Sigmoid colon (tissue), 7 donors: ENCODE measurements around the gene SCG2. TPM values are rescaled to one million over a fixed set of nuclear protein-coding genes. Genes with fewer than 3 reads are reported as not detected.

ENCODE experiments used
- DNase-seq: peaks from one replicate; pipeline ENCODE4 v3.0.0-alpha.2; 2019
- H3K27ac ChIP-seq, 4 donors: fragments of 200-600 bp; sonication (generic); one replicate each; pipeline ENCODE4 v1.5.1; 2016 to 2019; ENCODE audit warnings: mild to moderate bottlenecking in 1 of 4
- H3K27me3 ChIP-seq, 3 donors: fragments of 200-600 bp; sonication (generic); one replicate each; pipeline ENCODE4 v1.5.1; 2019; ENCODE audit warnings: mild to moderate bottlenecking in 1 of 3
- H3K36me3 ChIP-seq, 4 donors: fragments of 200-600 bp; sonication (generic); one replicate each; pipeline ENCODE4 v1.5.1; 2016 to 2019
- H3K4me1 ChIP-seq, 4 donors: fragments of 200-600 bp; sonication (generic); one replicate each; pipeline ENCODE4 v1.5.1; 2017 to 2019
- H3K4me3 ChIP-seq, 4 donors: fragments of 200-600 bp; sonication (generic); one replicate each; pipeline ENCODE4 v1.5.1; 2017 to 2019; ENCODE audit warnings: mild to moderate bottlenecking in 2 of 4, moderate library complexity in 1 of 4
- H3K9me3 ChIP-seq, 4 donors: fragments of 200-600 bp in 3 of 4; sonication (generic) in 3 of 4; one replicate each; pipeline versions ENCODE4 v1.5.1 to v1.6.1; 2013 to 2019
- EP300 ChIP-seq, 4 donors: sonication (generic); formaldehyde crosslinking; IDR thresholded peaks; one replicate each; pipeline ENCODE4 v1.6.1; 2017; ENCODE audit warnings: antibody characterized with exemption in 4 of 4
- POLR2A ChIP-seq, 2 donors: fragments of 450-650 bp; IDR thresholded peaks; one replicate each; pipeline ENCODE4 v1.6.1; 2016; ENCODE audit warnings: antibody characterized with exemption in 2 of 2, mild to moderate bottlenecking in 2 of 2, moderate library complexity in 2 of 2
- POLR2AphosphoS5 ChIP-seq, 4 donors: sonication (generic); formaldehyde crosslinking; IDR thresholded peaks; one replicate each; pipeline ENCODE4 v1.6.1; 2017; ENCODE audit warnings: antibody characterized with exemption in 4 of 4
- WGBS, 2 donors: extraction: QIAGEN DNeasy Blood & Tissue Kit; methylation state at CpG; one replicate each; pipeline ENCODE4 v1.1.7; 2013; 5-methylcytosine and 5-hydroxymethylcytosine counted together
- intact Hi-C: fragments of 100-400 bp; cut with DNase I; formaldehyde crosslinking; loops from one replicate; pipeline ENCODE4 v1.15.1; 2023
- polyA plus RNA-seq, 3 donors: library from polyadenylated mRNA; stranded (reverse); fragments of 200-250 nt; gene quantifications; one replicate each; pipeline ENCODE4 v1.2.3, GENCODE V29; 2013
- total RNA-seq, 4 donors: library from RNA; depleted of rRNA; stranded (reverse); fragments of >200 nt; gene quantifications; one replicate each; pipeline ENCODE4 v1.1.0, GENCODE V29; 2016
- TF ChIP-seq, protein P1 (sequence below), 4 experiments: fragments of 450-650 bp in 3 of 4; fragments of 200-600 bp in 1 of 4; IDR thresholded peaks; one replicate each; pipeline ENCODE4 v1.5.1; 2016 to 2019; ENCODE audit warnings: antibody characterized with exemption in 4 of 4, mild to moderate bottlenecking in 3 of 4, moderate library complexity in 2 of 4
- donor health status: healthy with polysubstance abuse.
- donor health status: Bipolar disorder and iron deficiency.
- donor health status: healthy.

Gene SCG2
- total and polyA plus RNA-seq, 7 donors, result 1.8 to 16.8 (median 9.7) TPM; not detected in 1

DNA sequence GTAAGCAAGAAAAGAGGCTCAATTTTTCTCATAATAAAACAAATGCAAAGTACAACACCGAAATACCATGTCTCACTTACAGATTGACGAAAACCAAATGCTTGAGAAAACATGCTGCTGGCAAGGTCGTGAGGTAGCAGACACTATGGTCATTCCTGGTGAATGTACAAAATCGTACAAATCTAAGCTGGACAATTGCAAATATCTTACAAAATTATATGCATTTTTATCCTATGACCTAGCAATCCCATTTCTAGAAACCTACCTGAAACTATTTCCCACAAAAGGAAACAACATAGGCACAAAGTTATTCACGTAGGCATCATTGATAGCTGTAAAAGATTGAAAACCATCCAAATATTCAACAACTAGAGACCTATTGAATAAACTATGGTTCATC lies 54.0 kb downstream of the SCG2 start:
- H3K36me3 ChIP-seq, result no peaks in the 10 kb centered on the region
- H3K9me3 ChIP-seq, result no peaks in the 10 kb centered on the region
- intact Hi-C loops, result no loop called here
- H3K4me1 ChIP-seq, result no peaks in the 10 kb centered on the region
- no peak for DNase-seq
- H3K4me3 ChIP-seq, result no peak overlapping the region
- H3K27me3 ChIP-seq, result no peaks in the 10 kb centered on the region
- WGBS, 2 donors, result 63 to 78% methylated on average over 5 of the region's 5 CpGs
- no peak for TF ChIP-seq EP300 (IDR thresholded peaks at IDR 0.05)
- TF ChIP-seq, protein P1, sequence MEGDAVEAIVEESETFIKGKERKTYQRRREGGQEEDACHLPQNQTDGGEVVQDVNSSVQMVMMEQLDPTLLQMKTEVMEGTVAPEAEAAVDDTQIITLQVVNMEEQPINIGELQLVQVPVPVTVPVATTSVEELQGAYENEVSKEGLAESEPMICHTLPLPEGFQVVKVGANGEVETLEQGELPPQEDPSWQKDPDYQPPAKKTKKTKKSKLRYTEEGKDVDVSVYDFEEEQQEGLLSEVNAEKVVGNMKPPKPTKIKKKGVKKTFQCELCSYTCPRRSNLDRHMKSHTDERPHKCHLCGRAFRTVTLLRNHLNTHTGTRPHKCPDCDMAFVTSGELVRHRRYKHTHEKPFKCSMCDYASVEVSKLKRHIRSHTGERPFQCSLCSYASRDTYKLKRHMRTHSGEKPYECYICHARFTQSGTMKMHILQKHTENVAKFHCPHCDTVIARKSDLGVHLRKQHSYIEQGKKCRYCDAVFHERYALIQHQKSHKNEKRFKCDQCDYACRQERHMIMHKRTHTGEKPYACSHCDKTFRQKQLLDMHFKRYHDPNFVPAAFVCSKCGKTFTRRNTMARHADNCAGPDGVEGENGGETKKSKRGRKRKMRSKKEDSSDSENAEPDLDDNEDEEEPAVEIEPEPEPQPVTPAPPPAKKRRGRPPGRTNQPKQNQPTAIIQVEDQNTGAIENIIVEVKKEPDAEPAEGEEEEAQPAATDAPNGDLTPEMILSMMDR (IDR thresholded peaks at IDR 0.05), result no peak
- TF ChIP-seq POLR2A (IDR thresholded peaks at IDR 0.05), result no peak
- TF ChIP-seq POLR2AphosphoS5 (IDR thresholded peaks at IDR 0.05), result no peak
- no peak overlapping the region for H3K27ac ChIP-seq

Other genes with a start within 250 kb of the SCG2 start
- under 1 TPM in 2 of 4 donors, not detected in 2; 0.14 to 0.99 TPM for gene AP1S3, start 235.2 kb upstream of the SCG2 start, total RNA-seq
- gene AP1S3, start 235.2 kb upstream of the SCG2 start, polyA plus RNA-seq, result 1 to 10 TPM; 3.0 to 7.2 (median 4.0) TPM